HepG2 (cell line): Measurements from ENCODE around the gene CFAP206. TPM values are rescaled to one million over a fixed set of nuclear protein-coding genes. Genes with fewer than 3 reads are reported as not detected.

Experiments
- ATF5 ChIP-seq: sonication (generic); formaldehyde crosslinking; IDR thresholded peaks from 2 replicates; pipeline ENCODE4 v1.4.0; 2020; ENCODE audit warnings: mild to moderate bottlenecking, low read depth, missing genetic modification reagents
- ELK4 ChIP-seq: sonication (generic); formaldehyde crosslinking; IDR thresholded peaks from 2 replicates; pipeline ENCODE4 v1.9.0; 2021; ENCODE audit warnings: missing genetic modification reagents, borderline replicate concordance
- MYNN ChIP-seq: sonication (generic); formaldehyde crosslinking; IDR thresholded peaks from 2 replicates; pipeline ENCODE4 v1.4.0; 2020; ENCODE audit warnings: mild to moderate bottlenecking, low read depth, missing genetic modification reagents
- NFYC ChIP-seq: IDR thresholded peaks from 2 replicates; pipeline ENCODE4 v1.6.1; 2016; ENCODE audit warnings: missing genetic modification reagents, missing compliant biosample characterization
- UBTF ChIP-seq: sonication (generic); formaldehyde crosslinking; IDR thresholded peaks from 2 replicates; pipeline ENCODE4 v1.4.0; 2020; ENCODE audit warnings: mild to moderate bottlenecking, missing genetic modification reagents
- ZC3H13 ChIP-seq: sonication (generic); formaldehyde crosslinking; IDR thresholded peaks from 2 replicates; pipeline ENCODE4 v1.8.1; 2023; ENCODE audit warnings: mild to moderate bottlenecking, missing genetic modification reagents, moderate library complexity
- ZNF781 ChIP-seq: sonication (generic); formaldehyde crosslinking; IDR thresholded peaks from 2 replicates; pipeline ENCODE4 v1.5.1; 2020; ENCODE audit warnings: borderline replicate concordance, mild to moderate bottlenecking, missing genetic modification reagents; ENCODE audit errors: not compliant biosample characterization
- ZNF784 ChIP-seq: sonication (generic); formaldehyde crosslinking; IDR thresholded peaks from 2 replicates; pipeline ENCODE4 v1.5.1; 2020; ENCODE audit warnings: missing genetic modification reagents, mild to moderate bottlenecking, borderline replicate concordance
- ZNF878 ChIP-seq: sonication (generic); formaldehyde crosslinking; IDR thresholded peaks from 2 replicates; pipeline ENCODE4 v1.8.1; 2023; ENCODE audit warnings: mild to moderate bottlenecking, missing genetic modification reagents, moderate library complexity
- polyA plus RNA-seq, 8 experiments: library from polyadenylated mRNA; depleted of rRNA in 3 of 8; stranded (reverse) in 7 of 8; unstranded in 1 of 8; fragments of >200 nt; fragmentation: Illumina TruSeq in 4 of 8; extraction: Trizol in 4 of 8; gene quantifications; 2 replicates each; pipeline versions ENCODE4 v1.2.1 to v1.2.3, GENCODE V29; 2011 to 2016; ENCODE audit warnings: low read depth in 4 of 8, missing spikeins in 1 of 8, mixed read lengths in 1 of 8; ENCODE audit not compliant: insufficient read depth in 1 of 8
- total RNA-seq, 5 experiments: library from RNA; depleted of rRNA; stranded (reverse); fragments of >200 nt; fragmentation: Illumina TruSeq; extraction: Trizol; gene quantifications; 2 replicates each; pipeline ENCODE4 v1.2.3, GENCODE V29; 2016; ENCODE audit warnings: low read depth in 1 of 5

The CFAP206 gene
- total and polyA plus RNA-seq, 2 of the 13 experiments (the other 11 are each of a cell fraction or from before 2014, with no cell fraction given) = not detected

DNA sequence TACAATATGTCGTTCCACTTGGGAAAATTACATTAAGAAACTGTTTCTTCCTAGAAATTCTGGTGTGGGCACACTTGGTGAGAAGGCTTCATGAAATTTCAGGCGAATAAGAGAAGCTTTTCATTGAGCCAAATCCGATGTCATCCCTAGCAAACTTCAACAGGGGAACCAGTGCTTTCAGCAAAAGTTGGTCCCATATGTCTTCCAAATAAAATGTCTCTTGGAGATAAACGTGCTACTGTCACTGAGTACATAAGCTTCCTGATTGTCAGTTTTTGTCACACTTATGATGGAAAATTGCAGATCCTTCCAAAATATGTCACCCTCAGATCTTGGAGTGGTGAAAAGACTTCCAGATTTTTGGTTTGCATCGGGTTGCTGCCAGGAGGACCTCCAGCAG, 33.9 kb downstream of the CFAP206 start (continued):
- no peak for TF ChIP-seq ZNF781
- no peak for TF ChIP-seq ELK4
- TF ChIP-seq ATF5 (CRISPR knock-in tag) = no peak
- no peak for TF ChIP-seq UBTF (CRISPR knock-in tag)
- no peak for TF ChIP-seq ZC3H13 (CRISPR knock-in tag)
- no peak for TF ChIP-seq ZNF878 (CRISPR knock-in tag)
- no peak for TF ChIP-seq ZNF784 (CRISPR knock-in tag)
- TF ChIP-seq NFYC (CRISPR knock-in tag) = no peak
- no peak for TF ChIP-seq MYNN
